IPS-NIHi7 (cell line): ENCODE data around the gene ZBTB8OS.

Experiments
- DNase-seq: peaks from one replicate; pipeline ENCODE4 v3.0.0; 2012; ENCODE audit warnings: mixed read lengths; ENCODE audit errors: extremely low spot score

Gene ZBTB8OS

GRCh38 chr1:32611859-32612188 lies 38.5 kb downstream of the ZBTB8OS start:
- no peak for DNase-seq

GRCh38 chr1:32609180-32609579 lies 41.2 kb downstream of the ZBTB8OS start:
- DNase-seq, result no peak

GRCh38 chr1:32606565-32607371 lies 43.6 kb downstream of the ZBTB8OS start:
- DNase-seq, result no peak

GRCh38 chr1:32605711-32606424 lies 44.5 kb downstream of the ZBTB8OS start:
- no peak for DNase-seq

- DNase-seq, result no peak
Observed at GRCh38 chr1:32600034-32600433, 50.3 kb downstream of the ZBTB8OS start.

GRCh38 chr1:32592943-32593342 lies 57.4 kb downstream of the ZBTB8OS start:
- no peak for DNase-seq

GRCh38 chr1:32580348-32581017 lies 69.9 kb downstream of the ZBTB8OS start:
- no peak for DNase-seq
